ENCODE data around the gene TFPT. TPM values are rescaled to one million over a fixed set of nuclear protein-coding genes. Genes with fewer than 3 reads are reported as not detected.
A peak's percentile ranks its signal among the peaks of the same experiment; 100 is the strongest.

Gene TFPT
- total and polyA plus RNA-seq, 2 of the 13 experiments (the other 11 are each of a cell fraction or from before 2014, with no cell fraction given) = 8.4 to 10.7 TPM

GRCh38 chr19:54137699-54138488, 22.4 kb upstream of the TFPT start, which contains the start of gene CNOT3 (continued):
- no peak for TF ChIP-seq SNAPC4 (CRISPR knock-in tag; IDR thresholded peaks at IDR 0.05)
- TF ChIP-seq ZNF263 (CRISPR knock-in tag; IDR thresholded peaks at IDR 0.05) = 0 out of 2 replicates have a peak, but pooled peaks have one; percentile 20
- TF ChIP-seq TCF12 (IDR thresholded peaks at IDR 0.05) = no peak
- TF ChIP-seq TCF12 (CRISPR knock-in tag; IDR thresholded peaks at IDR 0.05) = no peak
- TF ChIP-seq HNF1A (IDR thresholded peaks at IDR 0.05; ENCODE audit: low read depth) = no peak
- TF ChIP-seq HNF1A (CRISPR knock-in tag; IDR thresholded peaks at IDR 0.05; ENCODE audit: borderline replicate concordance) = 0 out of 2 replicates have a peak, but pooled peaks have one; percentile 20
- TF ChIP-seq TRIM24 (CRISPR knock-in tag; IDR thresholded peaks at IDR 0.05) = no peak
- TF ChIP-seq, protein P1, sequence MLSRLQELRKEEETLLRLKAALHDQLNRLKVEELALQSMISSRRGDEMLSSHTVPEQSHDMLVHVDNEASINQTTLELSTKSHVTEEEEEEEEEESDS (CRISPR knock-in tag; IDR thresholded peaks at IDR 0.05; ENCODE audit: borderline replicate concordance) = no peak
- no peak for TF ChIP-seq NFE2L2 (IDR thresholded peaks at IDR 0.05; ENCODE audit: low read length)
- peak; percentile 29; the same call in 1 of the 2 replicates for TF ChIP-seq TERF1 (CRISPR knock-in tag; IDR thresholded peaks at IDR 0.05)
- no peak for TF ChIP-seq GATAD2A (CRISPR knock-in tag; IDR thresholded peaks at IDR 0.05)
- TF ChIP-seq ZNF7 (CRISPR knock-in tag; IDR thresholded peaks at IDR 0.05) = no peak
- 0 out of 2 replicates have a peak, but pooled peaks have one; percentile 43 for TF ChIP-seq SALL2 (CRISPR knock-in tag; IDR thresholded peaks at IDR 0.05)
- TF ChIP-seq TBX2 (CRISPR knock-in tag; IDR thresholded peaks at IDR 0.05; ENCODE audit: borderline replicate concordance) = peak; percentile 42; the same call in 1 of the 2 replicates
- TF ChIP-seq CCDC6 (CRISPR knock-in tag; IDR thresholded peaks at IDR 0.05) = no peak
- TF ChIP-seq NCOA1 (CRISPR knock-in tag; IDR thresholded peaks at IDR 0.05) = no peak
- TF ChIP-seq ZNF580 (CRISPR knock-in tag; IDR thresholded peaks at IDR 0.05; ENCODE audit: borderline replicate concordance, low read depth) = no peak
- no peak for TF ChIP-seq RFX1 (IDR thresholded peaks at IDR 0.05)
- no peak for TF ChIP-seq ZNF766 (CRISPR knock-in tag; IDR thresholded peaks at IDR 0.05; ENCODE audit: borderline replicate concordance)
- TF ChIP-seq EZH2 (conservative IDR thresholded peaks at IDR 0.05; ENCODE audit: low read depth, low read length) = no peak
